HG02642 (cell line): ENCODE data around the gene NUBP2.
"Not testable (repeated sequence)": the region's sequence is repeated elsewhere in the genome, so short reads cannot be mapped to it uniquely, and the experiment has no call there.

Experiments used
- ATAC-seq: cut with Tn5 transposase; IDR thresholded peaks from one replicate; pipeline ENCODE4 v1.9.1; 2021; ENCODE audit warnings: mild to moderate bottlenecking; ENCODE audit not compliant: unreplicated experiment, poor library complexity

The NUBP2 gene

GRCh38 chr16:1794908-1795666, 12.3 kb downstream of the NUBP2 start:
- ATAC-seq = no peak

- not testable (repeated sequence) for ATAC-seq
Measured at GRCh38 chr16:1799263-1799662, 16.5 kb downstream of the NUBP2 start.

GRCh38 chr16:1800701-1801100, 17.9 kb downstream of the NUBP2 start:
- no peak for ATAC-seq

GRCh38 chr16:1807626-1808025, 24.9 kb downstream of the NUBP2 start:
- no peak for ATAC-seq

GRCh38 chr16:1808691-1809090, 25.9 kb downstream of the NUBP2 start:
- ATAC-seq = no peak

GRCh38 chr16:1809281-1809801, 26.6 kb downstream of the NUBP2 start:
- no peak for ATAC-seq

GRCh38 chr16:1810106-1810505, 27.3 kb downstream of the NUBP2 start:
- ATAC-seq = no peak

- no peak for ATAC-seq
Measured at GRCh38 chr16:1810536-1810935, 27.8 kb downstream of the NUBP2 start.

GRCh38 chr16:1812732-1813163, 30.0 kb downstream of the NUBP2 start:
- ATAC-seq = no peak

GRCh38 chr16:1815461-1815860, 32.7 kb downstream of the NUBP2 start:
- ATAC-seq = no peak

GRCh38 chr16:1816396-1817275, 33.9 kb downstream of the NUBP2 start:
- no peak for ATAC-seq

- no peak for ATAC-seq
Measured at GRCh38 chr16:1817276-1817589, 34.5 kb downstream of the NUBP2 start.

GRCh38 chr16:1817716-1818115, 35.0 kb downstream of the NUBP2 start:
- ATAC-seq = no peak

- ATAC-seq = no peak
Measured at GRCh38 chr16:1818204-1818872, 35.6 kb downstream of the NUBP2 start.

- no peak for ATAC-seq
Measured at GRCh38 chr16:1818873-1819525, 36.2 kb downstream of the NUBP2 start.

GRCh38 chr16:1819611-1820010, 36.9 kb downstream of the NUBP2 start:
- ATAC-seq = no peak

GRCh38 chr16:1820096-1820945, 37.6 kb downstream of the NUBP2 start:
- no peak for ATAC-seq

GRCh38 chr16:1820946-1821290, 38.2 kb downstream of the NUBP2 start:
- no peak for ATAC-seq

GRCh38 chr16:1821861-1822611, 39.3 kb downstream of the NUBP2 start:
- no peak for ATAC-seq
